Astrocyte (in vitro differentiated cells and primary cell): ENCODE measurements around the gene GRM4. TPM values are rescaled to one million over a fixed set of nuclear protein-coding genes. Genes with fewer than 3 reads are reported as not detected.

ENCODE experiments used
- DNase-seq: peaks from one replicate; pipeline ENCODE4 v3.0.0-alpha.2; 2010; ENCODE audit warnings: low read depth
- FAIRE-seq: peaks from 2 replicates; lab custom pipeline; 2011; peaks lifted over from hg19 to GRCh38; lab: Jason Lieb, UNC
- H2AFZ ChIP-seq: 2 replicates; pipeline ENCODE4 v1.6.0; 2012; ENCODE audit warnings: low read depth, low read length, inconsistent platforms
- H3K27ac ChIP-seq: 2 replicates; pipeline ENCODE4 v1.5.1; 2011; ENCODE audit warnings: low read depth, low read length, inconsistent platforms
- H3K27me3 ChIP-seq: 2 replicates; pipeline ENCODE4 v1.6.0; 2011; ENCODE audit warnings: low read length, inconsistent platforms; ENCODE audit not compliant: insufficient read depth
- H3K36me3 ChIP-seq: 2 replicates; pipeline ENCODE4 v1.5.1; 2011; ENCODE audit warnings: low read length, inconsistent platforms; ENCODE audit not compliant: insufficient read depth
- H3K4me1 ChIP-seq: 2 replicates; pipeline ENCODE4 v1.5.1; 2011; ENCODE audit warnings: low read length, inconsistent platforms; ENCODE audit not compliant: insufficient read depth
- H3K4me2 ChIP-seq: 2 replicates; pipeline ENCODE4 v1.6.0; 2012; ENCODE audit warnings: low read length, inconsistent platforms
- H3K4me3 ChIP-seq: 2 replicates; pipeline ENCODE4 v1.5.1; 2011; ENCODE audit warnings: low read depth, mild to moderate bottlenecking, low read length, inconsistent platforms; ENCODE audit not compliant: insufficient read depth
- H3K79me2 ChIP-seq: 2 replicates; pipeline ENCODE4 v1.6.0; 2012; ENCODE audit warnings: mild to moderate bottlenecking, low read length, inconsistent platforms; ENCODE audit not compliant: insufficient read depth
- H3K9ac ChIP-seq: 2 replicates; pipeline ENCODE4 v1.6.0; 2012; ENCODE audit warnings: mild to moderate bottlenecking, low read length, inconsistent platforms
- H3K9me3 ChIP-seq: 2 replicates; pipeline ENCODE4 v1.5.1; 2012; ENCODE audit warnings: low read depth, mild to moderate bottlenecking, low read length, inconsistent platforms; ENCODE audit not compliant: insufficient read depth
- H4K20me1 ChIP-seq: 2 replicates; pipeline ENCODE4 v1.6.0; 2012; ENCODE audit warnings: low read length, inconsistent platforms; ENCODE audit not compliant: insufficient read depth
- H3K27ac Mint-ChIP-seq: one replicate; pipeline ENCODE4 v1.8.0; 2021; ENCODE audit warnings: mild to moderate bottlenecking, mixed read lengths; ENCODE audit not compliant: unreplicated experiment
- H3K27me3 Mint-ChIP-seq: one replicate; pipeline ENCODE4 v1.8.0; 2021; ENCODE audit warnings: low read depth, mixed read lengths; ENCODE audit not compliant: unreplicated experiment
- H3K36me3 Mint-ChIP-seq: one replicate; pipeline ENCODE4 v1.8.0; 2021; ENCODE audit warnings: low read depth, mixed read lengths; ENCODE audit not compliant: unreplicated experiment
- H3K4me1 Mint-ChIP-seq: one replicate; pipeline ENCODE4 v1.8.0; 2021; ENCODE audit warnings: low read depth, mixed read lengths; ENCODE audit not compliant: unreplicated experiment
- H3K4me3 Mint-ChIP-seq: one replicate; pipeline ENCODE4 v1.8.0; 2021; ENCODE audit warnings: mild to moderate bottlenecking, moderate library complexity, mixed read lengths; ENCODE audit not compliant: unreplicated experiment
- H3K9me3 Mint-ChIP-seq: one replicate; pipeline ENCODE4 v1.8.0; 2021; ENCODE audit warnings: mild to moderate bottlenecking, mixed read lengths; ENCODE audit not compliant: unreplicated experiment
- EZH2 ChIP-seq: IDR thresholded peaks from 2 replicates; pipeline ENCODE4 v1.6.1; 2012; ENCODE audit warnings: mild to moderate bottlenecking, low read length, inconsistent platforms; ENCODE audit not compliant: insufficient read depth
- total RNA-seq: library from RNA; stranded (reverse); gene quantifications from 2 replicates; pipeline ENCODE4 v1.2.1, GENCODE V29; 2021
- TF ChIP-seq, protein P1 (sequence below): IDR thresholded peaks from 2 replicates; pipeline ENCODE4 v1.5.1; 2011; ENCODE audit warnings: low read depth, mild to moderate bottlenecking, inconsistent platforms, low read length, moderate library complexity; ENCODE audit not compliant: insufficient read depth

GRM4 gene
- total RNA-seq, 1 donor from 2014 or later = 0.30 TPM

GRCh38 chr6:34035704-34036356 lies 110.1 kb downstream of the GRM4 start:
- peaks cover 7% of the 10 kb centered on the region for H3K27me3 ChIP-seq
- no peaks in the 10 kb centered on the region for H4K20me1 ChIP-seq
- Mint-ChIP-seq H3K27me3 (peaks cover 62% of the 10 kb centered on the region), H3K36me3 (no peaks in the 10 kb centered on the region), H3K4me3 (no peak overlapping the region), H3K27ac (no peak overlapping the region), H3K9me3 (no peaks in the 10 kb centered on the region), H3K4me1 (no peaks in the 10 kb centered on the region)
- DNase-seq (no peak), FAIRE-seq (no peak)
- TF ChIP-seq, protein P1, sequence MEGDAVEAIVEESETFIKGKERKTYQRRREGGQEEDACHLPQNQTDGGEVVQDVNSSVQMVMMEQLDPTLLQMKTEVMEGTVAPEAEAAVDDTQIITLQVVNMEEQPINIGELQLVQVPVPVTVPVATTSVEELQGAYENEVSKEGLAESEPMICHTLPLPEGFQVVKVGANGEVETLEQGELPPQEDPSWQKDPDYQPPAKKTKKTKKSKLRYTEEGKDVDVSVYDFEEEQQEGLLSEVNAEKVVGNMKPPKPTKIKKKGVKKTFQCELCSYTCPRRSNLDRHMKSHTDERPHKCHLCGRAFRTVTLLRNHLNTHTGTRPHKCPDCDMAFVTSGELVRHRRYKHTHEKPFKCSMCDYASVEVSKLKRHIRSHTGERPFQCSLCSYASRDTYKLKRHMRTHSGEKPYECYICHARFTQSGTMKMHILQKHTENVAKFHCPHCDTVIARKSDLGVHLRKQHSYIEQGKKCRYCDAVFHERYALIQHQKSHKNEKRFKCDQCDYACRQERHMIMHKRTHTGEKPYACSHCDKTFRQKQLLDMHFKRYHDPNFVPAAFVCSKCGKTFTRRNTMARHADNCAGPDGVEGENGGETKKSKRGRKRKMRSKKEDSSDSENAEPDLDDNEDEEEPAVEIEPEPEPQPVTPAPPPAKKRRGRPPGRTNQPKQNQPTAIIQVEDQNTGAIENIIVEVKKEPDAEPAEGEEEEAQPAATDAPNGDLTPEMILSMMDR = no peak
- TF ChIP-seq EZH2 = no peak
- no peaks in the 10 kb centered on the region for H3K9me3 ChIP-seq
- H3K79me2 ChIP-seq = no peaks in the 10 kb centered on the region
- no peak overlapping the region for H3K27ac ChIP-seq
- H3K4me3 ChIP-seq = no peak overlapping the region
- no peaks in the 10 kb centered on the region for H3K4me1 ChIP-seq
- no peak overlapping the region for H3K9ac ChIP-seq
- no peak overlapping the region for H2AFZ ChIP-seq
- no peak overlapping the region for H3K4me2 ChIP-seq
- no peaks in the 10 kb centered on the region for H3K36me3 ChIP-seq

DNA sequence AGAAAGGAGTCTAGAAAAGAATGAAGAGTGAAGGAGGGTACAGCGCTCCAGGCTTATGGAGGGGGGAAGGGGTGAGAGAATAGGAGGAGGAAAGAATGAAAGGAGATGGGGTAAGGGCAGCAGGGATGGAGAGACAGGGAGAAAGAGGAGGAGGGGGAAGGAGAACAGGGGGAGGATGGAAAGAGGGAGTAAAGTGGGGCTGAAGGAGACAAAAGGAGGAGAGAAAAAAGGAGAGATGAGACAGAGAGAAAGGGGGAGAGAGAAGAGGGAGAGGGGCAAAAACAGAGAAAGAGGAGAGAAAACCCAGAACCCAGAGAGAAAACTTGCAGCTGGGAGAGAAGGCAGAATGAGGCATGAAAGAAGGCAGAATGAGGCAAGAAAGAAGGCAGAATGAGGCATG lies 110.7 kb downstream of the GRM4 start:
- no peaks in the 10 kb centered on the region for H3K4me1 ChIP-seq
- no peaks in the 10 kb centered on the region for H3K79me2 ChIP-seq
- no peaks in the 10 kb centered on the region for H3K4me1 Mint-ChIP-seq
- no peak for TF ChIP-seq EZH2
- TF ChIP-seq, protein P1 = no peak
- no peak overlapping the region for H3K4me3 ChIP-seq
- peaks cover 57% of the 10 kb centered on the region for H3K27me3 Mint-ChIP-seq
- DNase-seq (no peak), FAIRE-seq (no peak)
- no peaks in the 10 kb centered on the region for H3K9me3 ChIP-seq
- H3K27ac ChIP-seq = no peak overlapping the region
- no peak overlapping the region for H3K9ac ChIP-seq
- no peaks in the 10 kb centered on the region for H3K36me3 Mint-ChIP-seq
- H2AFZ ChIP-seq = no peak overlapping the region
- no peak overlapping the region for H3K27ac Mint-ChIP-seq
- no peak overlapping the region for H3K4me2 ChIP-seq
- H3K9me3 Mint-ChIP-seq = no peaks in the 10 kb centered on the region
- peaks cover 7% of the 10 kb centered on the region for H3K27me3 ChIP-seq
- H3K4me3 Mint-ChIP-seq = no peak overlapping the region
- H3K36me3 ChIP-seq = no peaks in the 10 kb centered on the region
- no peaks in the 10 kb centered on the region for H4K20me1 ChIP-seq

DNA sequence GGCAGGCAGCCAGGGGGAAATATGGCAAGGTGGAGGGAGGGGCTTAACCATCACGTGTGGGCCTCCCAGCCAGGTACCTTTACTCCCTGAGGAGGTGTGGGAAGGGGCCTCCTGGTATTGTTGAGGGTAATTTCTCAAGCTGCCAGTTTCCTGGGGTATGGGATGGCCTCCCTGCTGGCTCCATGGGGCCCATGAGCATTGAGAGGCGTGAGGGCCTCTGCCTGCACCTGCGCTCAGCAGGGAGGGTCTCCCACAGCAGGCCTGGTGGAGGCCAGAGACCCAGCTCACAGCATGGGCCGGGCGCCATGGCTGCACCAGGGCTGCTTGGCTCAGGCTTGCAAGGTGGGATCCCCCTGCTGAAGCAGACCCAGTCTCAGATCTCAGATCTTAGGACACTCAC lies 113.0 kb downstream of the GRM4 start:
- Histone ChIP-seq H3K4me2 (no peak overlapping the region), H3K4me1 (no peaks in the 10 kb centered on the region), H3K27me3 (peaks cover 4% of the 10 kb centered on the region), H2AFZ (no peak overlapping the region), H3K27ac (no peak overlapping the region), H3K9me3 (no peaks in the 10 kb centered on the region), H3K4me3 (no peak overlapping the region), H3K79me2 (no peaks in the 10 kb centered on the region), H3K36me3 (no peaks in the 10 kb centered on the region), H3K9ac (no peak overlapping the region), H4K20me1 (no peaks in the 10 kb centered on the region)
- no peak for DNase-seq
- no peak overlapping the region for H3K4me3 Mint-ChIP-seq
- H3K27ac Mint-ChIP-seq = no peak overlapping the region
- TF ChIP-seq EZH2 = no peak
- TF ChIP-seq, protein P1 = no peak
- H3K4me1 Mint-ChIP-seq = no peaks in the 10 kb centered on the region
- no peak for FAIRE-seq
- no peaks in the 10 kb centered on the region for H3K36me3 Mint-ChIP-seq
- no peaks in the 10 kb centered on the region for H3K9me3 Mint-ChIP-seq
- H3K27me3 Mint-ChIP-seq = peaks cover 51% of the 10 kb centered on the region
